ENCODE results near the gene NOC2L. TPM values are rescaled to one million over a fixed set of nuclear protein-coding genes. Genes with fewer than 3 reads are reported as not detected.

NOC2L gene
- total RNA-seq, 1 experiment from 2014 or later, result 214 TPM

- POLR2A ChIA-PET (ENCODE audit: low non-redundant PET), result no interaction called here
- Histone ChIP-seq H3K4me1 (ENCODE audit: insufficient read depth, low read length, poor library complexity, severe bottlenecking) (no peaks in the 10 kb centered on the region), H3K9me3 (ENCODE audit: low read depth, low read length, poor library complexity, severe bottlenecking) (no peaks in the 10 kb centered on the region), H3K4me3 (ENCODE audit: low read depth, low read length, poor library complexity, severe bottlenecking) (no peak overlapping the region), H3K36me3 (ENCODE audit: insufficient read depth, low read length, poor library complexity, severe bottlenecking) (no peaks in the 10 kb centered on the region), H3K27ac (ENCODE audit: low read depth, low read length, poor library complexity, severe bottlenecking) (no peak overlapping the region), H3K27me3 (replicated peaks; ENCODE audit: insufficient read depth, low read depth, low read length, poor library complexity) (no peaks in the 10 kb centered on the region)
- CTCF ChIA-PET, result no interaction called here
- no peak for DNase-seq (ENCODE audit: low spot score)
- intact Hi-C loops (cut with micrococcal nuclease; ENCODE audit: unreplicated experiment), result no loop called here
- BruUV-seq (replicated peaks), result no TSS peak
- TF ChIP-seq CTCF (conservative IDR thresholded peaks at IDR 0.05; ENCODE audit: low read depth, low read length) (no peak), EZH2 (IDR thresholded peaks at IDR 0.05; ENCODE audit: borderline replicate concordance, low read depth, low read length, poor library complexity, severe bottlenecking) (no peak)
Observed at GRCh38 chr1:897226-897625, 61.8 kb downstream of the NOC2L start.

Other genes with a start within 250 kb of the NOC2L start
- 24.1 and 28.4 TPM in 2 replicates for gene SAMD11, start 35.3 kb downstream of the NOC2L start, total RNA-seq (2021)
- 43.3 and 48.3 TPM in 2 replicates for gene KLHL17, start 1.3 kb upstream of the NOC2L start, total RNA-seq (2021)
- gene PLEKHN1, start 7.2 kb upstream of the NOC2L start, total RNA-seq (2021), result not detected in 2 replicates
- gene PERM1, start 22.8 kb upstream of the NOC2L start, total RNA-seq (2021), result 0.28 TPM in 1 of 2 replicates, not detected in the other
- 18.5 and 20.8 TPM in 2 replicates for gene HES4, start 40.8 kb upstream of the NOC2L start, total RNA-seq (2021)
- gene ISG15, start 54.2 kb upstream of the NOC2L start, total RNA-seq (2021), result 45.3 and 55.6 TPM in 2 replicates
- gene AGRN, start 60.9 kb upstream of the NOC2L start, total RNA-seq (2021), result 151 and 164 TPM in 2 replicates
- gene RNF223, start 115.0 kb upstream of the NOC2L start, total RNA-seq (2021), result not detected in 2 replicates
- gene C1orf159, start 156.8 kb upstream of the NOC2L start, total RNA-seq (2021), result 26.8 and 28.4 TPM in 2 replicates
- gene TTLL10, start 214.6 kb upstream of the NOC2L start, total RNA-seq (2021), result not detected in 2 replicates
- gene TNFRSF18, start 247.3 kb upstream of the NOC2L start, total RNA-seq (2021), result 0.77 and 1.1 TPM in 2 replicates